ENCODE data around the gene SLC17A5.
"Not testable (repeated sequence)": the region's sequence is repeated elsewhere in the genome, so short reads cannot be mapped to it uniquely, and the experiment has no call there.

Gene SLC17A5

GRCh38 chr6:73665686-73666319, 12.0 kb upstream of the SLC17A5 start:
- no peak for DNase-seq (ENCODE audit: low read depth in 2 of 2)

GRCh38 chr6:73664701-73665100, 10.9 kb upstream of the SLC17A5 start:
- DNase-seq (ENCODE audit: low read depth in 2 of 2) = no peak

GRCh38 chr6:73657201-73657600, 3.4 kb upstream of the SLC17A5 start:
- DNase-seq (ENCODE audit: low read depth in 2 of 2) = no peak

GRCh38 chr6:73656531-73657145, 2.8 kb upstream of the SLC17A5 start:
- DNase-seq (ENCODE audit: low read depth in 2 of 2) = no peak

GRCh38 chr6:73655341-73655917, 1.6 kb upstream of the SLC17A5 start:
- no peak for DNase-seq (ENCODE audit: low read depth in 2 of 2)

GRCh38 chr6:73652637-73653570, 888 bp downstream of the SLC17A5 start:
- DNase-seq (ENCODE audit: low read depth in 2 of 2) = peak in 1 of 2 donors; percentile 17

GRCh38 chr6:73649783-73650182, 4.0 kb downstream of the SLC17A5 start:
- no peak for DNase-seq (ENCODE audit: low read depth in 2 of 2)

GRCh38 chr6:73648166-73648565, 5.6 kb downstream of the SLC17A5 start:
- no peak for DNase-seq (ENCODE audit: low read depth in 2 of 2)

- DNase-seq (ENCODE audit: low read depth in 2 of 2) = no peak
Observed at GRCh38 chr6:73644941-73645591, 8.7 kb downstream of the SLC17A5 start.

- DNase-seq (ENCODE audit: low read depth in 2 of 2) = no peak
Observed at GRCh38 chr6:73644030-73644429, 9.8 kb downstream of the SLC17A5 start.

- DNase-seq (ENCODE audit: low read depth in 2 of 2) = no peak
Observed at GRCh38 chr6:73642530-73642929, 11.3 kb downstream of the SLC17A5 start.

GRCh38 chr6:73640179-73640750, 13.5 kb downstream of the SLC17A5 start:
- DNase-seq (ENCODE audit: low read depth in 2 of 2) = no peak

GRCh38 chr6:73639040-73639439, 14.8 kb downstream of the SLC17A5 start:
- DNase-seq (ENCODE audit: low read depth in 2 of 2) = no peak

GRCh38 chr6:73637404-73637803, 16.4 kb downstream of the SLC17A5 start:
- DNase-seq (ENCODE audit: low read depth in 2 of 2) = no peak

GRCh38 chr6:73636048-73636447, 17.7 kb downstream of the SLC17A5 start:
- no peak for DNase-seq (ENCODE audit: low read depth in 2 of 2)

- no peak for DNase-seq (ENCODE audit: low read depth in 2 of 2)
Observed at GRCh38 chr6:73632346-73632745, 21.4 kb downstream of the SLC17A5 start.

- no peak for DNase-seq (ENCODE audit: low read depth in 2 of 2)
Observed at GRCh38 chr6:73631849-73632248, 21.9 kb downstream of the SLC17A5 start.

GRCh38 chr6:73630401-73630800, 23.4 kb downstream of the SLC17A5 start:
- no peak for DNase-seq (ENCODE audit: low read depth in 2 of 2)

- no peak for DNase-seq (ENCODE audit: low read depth in 2 of 2)
Observed at GRCh38 chr6:73624896-73625295, 28.9 kb downstream of the SLC17A5 start.

GRCh38 chr6:73623480-73623879, 30.3 kb downstream of the SLC17A5 start:
- not testable (repeated sequence) for DNase-seq (ENCODE audit: low read depth in 2 of 2)

GRCh38 chr6:73618082-73618481, 35.7 kb downstream of the SLC17A5 start:
- DNase-seq (ENCODE audit: low read depth in 2 of 2) = not testable (repeated sequence)
